ENCODE measurements around the gene SGSH.

- no peak for TF ChIP-seq CTCF (IDR thresholded peaks at IDR 0.05)
- no peak for TF ChIP-seq POLR2A (IDR thresholded peaks at IDR 0.05)
Measured at GRCh38 chr17:80228477-80228876, 8.3 kb upstream of the SGSH start.

All from testis (tissue), 2 donors.